ENCODE results near the gene CRIM1. TPM values are rescaled to one million over a fixed set of nuclear protein-coding genes. Genes with fewer than 3 reads are reported as not detected.
A peak's percentile ranks its signal among the peaks of the same experiment; 100 is the strongest.

CRIM1 gene
- total RNA-seq, 2 donors from 2014 or later: 217 to 465 TPM

DNA sequence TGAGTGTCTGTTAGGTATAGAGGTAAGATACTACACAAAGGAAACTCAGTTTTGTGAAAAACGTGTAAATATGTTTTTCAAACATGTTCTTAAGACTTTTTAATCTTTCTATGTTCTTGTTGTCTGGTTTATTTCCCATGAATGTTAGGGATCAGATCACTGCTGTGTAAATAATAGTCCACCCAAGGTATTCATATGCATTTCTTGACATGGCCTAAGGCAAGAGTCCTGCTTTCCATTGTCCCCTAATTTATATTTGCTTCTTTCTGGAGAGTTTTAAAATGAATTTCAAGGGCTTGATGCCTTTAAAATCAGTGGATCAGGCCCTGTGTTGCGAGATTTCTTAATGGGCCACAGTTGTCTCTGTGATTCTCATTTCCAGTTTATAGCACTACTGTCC, 28.9 kb downstream of the CRIM1 start:
- TF ChIP-seq, protein P1, sequence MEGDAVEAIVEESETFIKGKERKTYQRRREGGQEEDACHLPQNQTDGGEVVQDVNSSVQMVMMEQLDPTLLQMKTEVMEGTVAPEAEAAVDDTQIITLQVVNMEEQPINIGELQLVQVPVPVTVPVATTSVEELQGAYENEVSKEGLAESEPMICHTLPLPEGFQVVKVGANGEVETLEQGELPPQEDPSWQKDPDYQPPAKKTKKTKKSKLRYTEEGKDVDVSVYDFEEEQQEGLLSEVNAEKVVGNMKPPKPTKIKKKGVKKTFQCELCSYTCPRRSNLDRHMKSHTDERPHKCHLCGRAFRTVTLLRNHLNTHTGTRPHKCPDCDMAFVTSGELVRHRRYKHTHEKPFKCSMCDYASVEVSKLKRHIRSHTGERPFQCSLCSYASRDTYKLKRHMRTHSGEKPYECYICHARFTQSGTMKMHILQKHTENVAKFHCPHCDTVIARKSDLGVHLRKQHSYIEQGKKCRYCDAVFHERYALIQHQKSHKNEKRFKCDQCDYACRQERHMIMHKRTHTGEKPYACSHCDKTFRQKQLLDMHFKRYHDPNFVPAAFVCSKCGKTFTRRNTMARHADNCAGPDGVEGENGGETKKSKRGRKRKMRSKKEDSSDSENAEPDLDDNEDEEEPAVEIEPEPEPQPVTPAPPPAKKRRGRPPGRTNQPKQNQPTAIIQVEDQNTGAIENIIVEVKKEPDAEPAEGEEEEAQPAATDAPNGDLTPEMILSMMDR (IDR thresholded peaks at IDR 0.05): no peak
- H3K9me3 ChIP-seq: no peaks in the 10 kb centered on the region
- H3K27ac ChIP-seq: no peak overlapping the region
- H3K4me1 ChIP-seq (ENCODE audit: control insufficient read depth in 1 of 2, low read depth in 2 of 2): peaks cover 35 to 75% of the 10 kb centered on the region in 2 donors
- H3K4me3 ChIP-seq: no peak overlapping the region
- ATAC-seq (ENCODE audit: insufficient number of reproducible peaks, low FRiP score, low read depth): no peak
- H3K36me3 ChIP-seq: no peaks in the 10 kb centered on the region
- no peak for DNase-seq (ENCODE audit: low spot score)
- H3K27me3 ChIP-seq (replicated peaks; ENCODE audit: insufficient read depth): no peaks in the 10 kb centered on the region

DNA sequence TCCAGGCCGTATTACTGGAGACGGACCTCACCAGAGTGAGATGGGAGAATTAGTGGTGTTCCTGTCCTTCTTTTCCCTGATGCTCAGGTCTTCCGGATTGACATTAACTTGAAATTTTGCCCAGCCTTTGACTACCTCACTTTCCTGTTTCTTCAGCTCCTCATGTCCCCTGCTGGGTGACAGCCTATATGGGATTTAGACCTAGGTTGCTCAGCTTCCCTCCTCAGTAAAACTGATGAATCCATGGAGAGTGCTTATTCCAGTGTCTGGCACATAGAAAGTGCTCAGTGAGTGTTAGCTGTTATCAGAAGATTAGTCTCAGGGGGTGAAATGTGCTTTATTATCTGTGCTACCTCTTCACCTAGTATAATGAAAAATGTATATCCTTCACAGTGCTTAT, 30.0 kb downstream of the CRIM1 start:
- no peaks in the 10 kb centered on the region for H3K9me3 ChIP-seq
- TF ChIP-seq, protein P1 (IDR thresholded peaks at IDR 0.05): no peak
- DNase-seq (ENCODE audit: low spot score): no peak
- no peaks in the 10 kb centered on the region for H3K27me3 ChIP-seq (replicated peaks; ENCODE audit: insufficient read depth)
- no peak overlapping the region for H3K4me3 ChIP-seq
- H3K36me3 ChIP-seq: no peaks in the 10 kb centered on the region
- no peak for ATAC-seq (ENCODE audit: insufficient number of reproducible peaks, low FRiP score, low read depth)
- peaks cover 31 to 71% of the 10 kb centered on the region in 2 donors for H3K4me1 ChIP-seq (ENCODE audit: control insufficient read depth in 1 of 2, low read depth in 2 of 2)
- H3K27ac ChIP-seq: no peak overlapping the region

GRCh38 chr2:36387258-36387916, 31.8 kb downstream of the CRIM1 start:
- no peak overlapping the region for H3K4me3 ChIP-seq
- no peak for ATAC-seq (ENCODE audit: insufficient number of reproducible peaks, low FRiP score, low read depth)
- H3K27ac ChIP-seq: peak overlapping the region in 1 of 2 donors; percentile 36
- no peaks in the 10 kb centered on the region for H3K9me3 ChIP-seq
- H3K36me3 ChIP-seq: no peaks in the 10 kb centered on the region
- H3K4me1 ChIP-seq (ENCODE audit: control insufficient read depth in 1 of 2, low read depth in 2 of 2): peaks cover 24 to 54% of the 10 kb centered on the region in 2 donors
- H3K27me3 ChIP-seq (replicated peaks; ENCODE audit: insufficient read depth): no peaks in the 10 kb centered on the region
- no peak for DNase-seq (ENCODE audit: low spot score)
- TF ChIP-seq, protein P1 (IDR thresholded peaks at IDR 0.05): no peak

DNA sequence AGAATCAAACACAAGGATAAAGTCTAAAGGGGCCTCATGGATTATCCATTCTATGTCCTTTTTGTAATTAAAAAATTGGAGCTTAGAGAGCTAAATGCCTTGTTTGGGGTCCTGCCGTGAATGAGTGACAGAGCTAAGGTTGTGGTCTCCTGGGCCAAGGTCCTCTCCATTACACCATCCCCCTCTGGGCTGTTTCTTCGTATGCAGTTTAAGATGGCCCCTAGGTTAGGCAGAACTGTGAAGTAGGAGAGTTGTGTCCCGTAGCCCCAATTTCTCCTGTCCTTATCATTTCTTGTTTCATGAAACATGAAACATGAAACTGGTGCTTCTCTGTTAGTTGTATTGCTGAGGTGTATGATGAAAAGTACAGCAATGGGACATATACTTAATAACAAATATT, 32.9 kb downstream of the CRIM1 start:
- peaks cover 34 to 55% of the 10 kb centered on the region in 2 donors for H3K4me1 ChIP-seq (ENCODE audit: control insufficient read depth in 1 of 2, low read depth in 2 of 2)
- TF ChIP-seq, protein P1 (IDR thresholded peaks at IDR 0.05): no peak
- H3K27me3 ChIP-seq (replicated peaks; ENCODE audit: insufficient read depth): no peaks in the 10 kb centered on the region
- no peak for DNase-seq (ENCODE audit: low spot score)
- ATAC-seq (ENCODE audit: insufficient number of reproducible peaks, low FRiP score, low read depth): no peak
- H3K27ac ChIP-seq: peak overlapping the region; percentile 13 to 20
- no peak overlapping the region for H3K4me3 ChIP-seq
- no peaks in the 10 kb centered on the region for H3K9me3 ChIP-seq
- H3K36me3 ChIP-seq: no peaks in the 10 kb centered on the region

DNA sequence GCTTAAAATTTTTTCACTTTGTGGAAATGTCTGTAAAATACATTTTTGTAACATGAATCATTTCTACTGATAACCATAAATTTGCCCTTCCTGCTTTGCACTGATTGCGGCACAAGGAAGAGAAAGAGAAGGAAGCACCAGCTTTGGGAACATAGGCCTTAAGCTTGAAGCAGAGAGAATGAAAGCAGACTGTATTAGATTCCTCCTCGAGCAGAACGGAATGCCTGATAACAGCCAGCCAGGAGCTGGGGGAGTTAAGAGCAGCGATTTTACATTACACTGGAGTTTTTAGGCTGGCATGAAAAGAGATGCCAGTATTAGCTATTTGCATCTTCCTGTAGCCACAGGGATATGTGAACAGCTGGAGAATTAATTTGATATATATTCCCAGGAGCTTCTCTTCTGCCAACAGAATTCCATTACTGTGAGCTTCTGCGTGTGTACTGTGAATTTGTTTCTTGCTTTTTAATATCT, 33.5 kb downstream of the CRIM1 start:
- no peak for DNase-seq (ENCODE audit: low spot score)
- Histone ChIP-seq H3K9me3 (no peaks in the 10 kb centered on the region), H3K4me1 (ENCODE audit: control insufficient read depth in 1 of 2, low read depth in 2 of 2) (peaks cover 36 to 61% of the 10 kb centered on the region in 2 donors), H3K4me3 (peak overlapping the region; percentile 15), H3K27me3 (replicated peaks; ENCODE audit: insufficient read depth) (no peaks in the 10 kb centered on the region), H3K36me3 (no peaks in the 10 kb centered on the region), H3K27ac (peak overlapping the region; percentile 10 to 20)
- TF ChIP-seq, protein P1 (IDR thresholded peaks at IDR 0.05): no peak
- no peak for ATAC-seq (ENCODE audit: insufficient number of reproducible peaks, low FRiP score, low read depth)

All from thoracic aorta (tissue), 2 donors.